Neuronal stem cell (in vitro differentiated cells): ENCODE results near the gene EMP3.
"Not testable (repeated sequence)": the region's sequence is repeated elsewhere in the genome, so short reads cannot be mapped to it uniquely, and the experiment has no call there.

Experiments
- DNase-seq: peaks from one replicate; pipeline ENCODE4 v3.0.0-alpha.2; 2013; ENCODE audit warnings: low spot score
- H2AFZ ChIP-seq: one replicate; pipeline ENCODE4 v1.6.1; 2013; ENCODE audit warnings: mild to moderate bottlenecking, low read length, inconsistent platforms
- H2AK5ac ChIP-seq: 2 replicates; pipeline ENCODE4 v1.6.1; 2013; ENCODE audit warnings: low read depth, mild to moderate bottlenecking, inconsistent platforms, low read length, moderate library complexity, mixed read lengths
- H2BK120ac ChIP-seq: 2 replicates; pipeline ENCODE4 v1.6.1; 2013; ENCODE audit warnings: low read depth, mild to moderate bottlenecking, inconsistent platforms, low read length, moderate library complexity, mixed read lengths
- H2BK12ac ChIP-seq: one replicate; pipeline ENCODE4 v1.6.1; 2013; ENCODE audit warnings: low read length, inconsistent platforms
- H2BK15ac ChIP-seq: 2 replicates; pipeline ENCODE4 v1.6.1; 2013; ENCODE audit warnings: mild to moderate bottlenecking, low read length, inconsistent platforms, mixed read lengths
- H2BK5ac ChIP-seq: one replicate; pipeline ENCODE4 v1.6.1; 2013; ENCODE audit warnings: inconsistent platforms, mild to moderate bottlenecking, low read length, moderate library complexity
- H3K14ac ChIP-seq: one replicate; pipeline ENCODE4 v1.6.1; 2013; ENCODE audit warnings: low read length, inconsistent platforms
- H3K18ac ChIP-seq: 2 replicates; pipeline ENCODE4 v1.6.1; 2013; ENCODE audit warnings: low read length, inconsistent platforms
- H3K23ac ChIP-seq: 2 replicates; pipeline ENCODE4 v1.6.1; 2013; ENCODE audit warnings: low read depth, mild to moderate bottlenecking, mixed read lengths, low read length, inconsistent platforms; ENCODE audit not compliant: poor library complexity
- H3K27ac ChIP-seq: replicated peaks from 3 replicates; pipeline ENCODE4 v1.5.1; 2013; ENCODE audit warnings: low read length, inconsistent platforms
- H3K27me3 ChIP-seq, 3 experiments: 2 replicates each; pipeline ENCODE4 v1.6.1; 2013; ENCODE audit warnings: low read length in 3 of 3, mild to moderate bottlenecking in 2 of 3, inconsistent platforms in 1 of 3, low read depth in 1 of 3, mixed read lengths in 1 of 3, moderate library complexity in 1 of 3; ENCODE audit not compliant: control insufficient read depth in 3 of 3, insufficient read depth in 3 of 3
- H3K36me3 ChIP-seq, 2 donors: replicated peaks in 1 of 2; 2 replicates each; pipeline ENCODE4 v1.6.1; 2013; ENCODE audit warnings: low read length in 2 of 2; ENCODE audit not compliant: control insufficient read depth in 2 of 2, insufficient read depth in 2 of 2
- H3K4ac ChIP-seq: 2 replicates; pipeline ENCODE4 v1.6.1; 2013; ENCODE audit warnings: inconsistent platforms, mild to moderate bottlenecking, low read length, moderate library complexity
- H3K4me1 ChIP-seq, 2 donors: 1 replicate in 1 of 2; 2 replicates in 1 of 2; pipeline ENCODE4 v1.6.1; 2013; ENCODE audit warnings: low read length in 2 of 2, low read depth in 1 of 2; ENCODE audit not compliant: control insufficient read depth in 2 of 2, insufficient read depth in 1 of 2
- H3K4me2 ChIP-seq: one replicate; pipeline ENCODE4 v1.6.1; 2013; ENCODE audit warnings: mild to moderate bottlenecking, low read length, inconsistent platforms; ENCODE audit not compliant: insufficient read depth, poor library complexity, severe bottlenecking
- H3K4me3 ChIP-seq, 2 donors: 2 replicates each; pipeline ENCODE4 v1.5.1; 2013; ENCODE audit warnings: low read length in 2 of 2, mild to moderate bottlenecking in 2 of 2, inconsistent platforms in 1 of 2, moderate library complexity in 1 of 2
- H3K79me1 ChIP-seq: one replicate; pipeline ENCODE4 v1.6.1; 2013; ENCODE audit warnings: low read depth, mild to moderate bottlenecking, inconsistent platforms, low read length, moderate library complexity
- H3K9ac ChIP-seq: one replicate; pipeline ENCODE4 v1.6.1; 2013; ENCODE audit warnings: mild to moderate bottlenecking, low read depth, low read length, inconsistent platforms; ENCODE audit not compliant: poor library complexity
- H3K9me3 ChIP-seq, 2 donors: replicated peaks in 1 of 2; 2 replicates each; pipeline versions ENCODE3 to v1.6.1; 2013; ENCODE audit warnings: low read length in 2 of 2, mild to moderate bottlenecking in 2 of 2, inconsistent platforms in 1 of 2, low read depth in 1 of 2, mixed read lengths in 1 of 2, moderate library complexity in 1 of 2; ENCODE audit not compliant: control insufficient read depth in 2 of 2, insufficient read depth in 1 of 2
- H4K8ac ChIP-seq: one replicate; pipeline ENCODE4 v1.6.1; 2013; ENCODE audit warnings: low read depth, mild to moderate bottlenecking, inconsistent platforms, low read length, moderate library complexity
- H4K91ac ChIP-seq: one replicate; pipeline ENCODE4 v1.6.1; 2013; ENCODE audit warnings: low read length, low read depth, mild to moderate bottlenecking, inconsistent platforms; ENCODE audit not compliant: poor library complexity
- WGBS, 2 donors: extraction: QIAGEN DNeasy Blood & Tissue Kit; methylation state at CpG; one replicate each; pipeline ENCODE4 v1.1.7; 2013; ENCODE audit warnings: missing lambda C conversion rate in 2 of 2, mixed read lengths in 1 of 2; ENCODE audit not compliant: insufficient read length in 2 of 2, insufficient replicate concordance in 1 of 2; ENCODE audit errors: extremely low coverage in 2 of 2; 5-methylcytosine and 5-hydroxymethylcytosine counted together

The EMP3 gene

GRCh38 chr19:48308631-48309586, 16.4 kb upstream of the EMP3 start:
- Histone ChIP-seq H4K8ac (peak overlapping the region; percentile 86), H2BK120ac (no peak overlapping the region), H3K14ac (no peak overlapping the region), H2BK15ac (no peak overlapping the region), H3K27me3 (peaks cover 0 to 6% (median 0%) of the 10 kb centered on the region in 3 experiments), H3K4me3 (no peak overlapping the region), H3K36me3 (no peaks in the 10 kb centered on the region), H3K79me1 (no peaks in the 10 kb centered on the region), H3K9me3 (no peaks in the 10 kb centered on the region), H2BK5ac (no peak overlapping the region), H4K91ac (peak overlapping the region; percentile 3), H3K4me2 (peak overlapping the region; percentile 39), H3K27ac (no peak overlapping the region), H3K4me1 (peaks cover 2 to 5% of the 10 kb centered on the region in 2 donors), H3K9ac (peak overlapping the region; percentile 10), H2BK12ac (peak overlapping the region; percentile 69), H2AFZ (peak overlapping the region; percentile 83), H3K4ac (peak overlapping the region; percentile 17), H3K23ac (peak overlapping the region; percentile 73), H2AK5ac (peak overlapping the region; percentile 94), H3K18ac (peak overlapping the region; percentile 92)
- WGBS, 2 donors, result no CpG with 5 or more reads among the region's 22 CpGs
- no peak for DNase-seq

DNA sequence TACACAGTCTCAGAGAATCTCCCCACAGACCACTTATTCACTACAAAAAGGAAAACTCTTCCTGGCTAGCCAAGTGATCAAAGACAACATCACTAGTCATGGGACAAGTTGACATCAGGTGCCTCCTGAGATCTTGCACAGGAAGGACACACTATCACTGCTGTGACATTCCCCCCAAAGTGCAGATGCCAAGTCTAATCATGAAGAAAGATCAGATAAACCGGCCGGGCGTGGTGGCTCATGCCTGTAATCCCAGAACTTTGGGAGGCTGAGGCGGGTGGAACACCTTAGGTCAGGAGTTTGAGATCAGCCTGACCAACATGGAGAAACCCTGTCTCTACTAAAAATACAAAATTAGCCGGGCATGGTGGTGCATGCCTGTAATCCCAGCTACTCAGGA, 15.6 kb upstream of the EMP3 start:
- H4K91ac ChIP-seq, H3K14ac ChIP-seq, H2AK5ac ChIP-seq, H4K8ac ChIP-seq, H2BK15ac ChIP-seq, H3K4ac ChIP-seq, H3K79me1 ChIP-seq, DNase-seq, H2BK12ac ChIP-seq, H2AFZ ChIP-seq, H2BK5ac ChIP-seq, H3K27ac ChIP-seq, H3K4me2 ChIP-seq, H2BK120ac ChIP-seq, H3K9me3 ChIP-seq, H3K18ac ChIP-seq, H3K4me3 ChIP-seq, H3K23ac ChIP-seq, H3K4me1 ChIP-seq, H3K9ac ChIP-seq, H3K36me3 ChIP-seq, H3K27me3 ChIP-seq: not testable (repeated sequence)
- WGBS, 2 donors, result no CpG with 5 or more reads among the region's 5 CpGs

GRCh38 chr19:48310227-48310626, 15.1 kb upstream of the EMP3 start:
- WGBS, 2 donors, result no CpG with 5 or more reads among the region's 7 CpGs
- H3K9me3 ChIP-seq, result no peaks in the 10 kb centered on the region
- H3K23ac ChIP-seq, result no peak overlapping the region
- no peak overlapping the region for H2BK120ac ChIP-seq
- no peak overlapping the region for H2AK5ac ChIP-seq
- no peak overlapping the region for H4K8ac ChIP-seq
- H3K4ac ChIP-seq, result no peak overlapping the region
- no peak for DNase-seq
- H2BK15ac ChIP-seq, result no peak overlapping the region
- H2AFZ ChIP-seq, result no peak overlapping the region
- no peak overlapping the region for H3K14ac ChIP-seq
- H3K4me3 ChIP-seq, result no peak overlapping the region
- no peak overlapping the region for H3K4me2 ChIP-seq
- H3K4me1 ChIP-seq, result peaks cover 2 to 5% of the 10 kb centered on the region in 2 donors
- H3K79me1 ChIP-seq, result no peaks in the 10 kb centered on the region
- no peaks in the 10 kb centered on the region for H3K36me3 ChIP-seq
- peaks cover 0 to 6% (median 0%) of the 10 kb centered on the region in 3 experiments for H3K27me3 ChIP-seq
- no peak overlapping the region for H3K27ac ChIP-seq
- H2BK12ac ChIP-seq, result no peak overlapping the region
- H3K9ac ChIP-seq, result no peak overlapping the region
- H2BK5ac ChIP-seq, result no peak overlapping the region
- H3K18ac ChIP-seq, result no peak overlapping the region
- H4K91ac ChIP-seq, result no peak overlapping the region

DNA sequence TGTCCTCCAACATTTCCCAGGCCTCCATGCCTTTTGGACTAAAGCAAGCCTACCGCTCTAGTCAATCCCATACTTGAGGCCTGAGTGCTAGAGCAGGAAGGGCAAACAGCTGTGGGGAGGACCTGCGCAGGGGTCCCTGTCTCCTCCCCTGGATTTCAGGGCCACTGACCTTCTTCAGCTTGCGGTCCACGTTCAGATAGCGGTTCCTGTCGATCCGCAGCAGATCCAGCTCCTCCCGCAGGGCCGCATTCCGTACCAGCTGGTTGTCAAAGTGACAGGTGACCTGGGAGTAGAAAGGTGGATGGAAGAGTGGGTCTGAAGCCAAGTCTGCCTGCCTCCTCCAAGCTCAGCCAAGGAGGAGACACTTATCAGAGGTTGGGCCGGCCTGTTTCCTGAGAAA, 14.0 kb upstream of the EMP3 start:
- H3K18ac ChIP-seq, result no peak overlapping the region
- no peak overlapping the region for H3K4me3 ChIP-seq
- peaks cover 2 to 5% of the 10 kb centered on the region in 2 donors for H3K4me1 ChIP-seq
- no peaks in the 10 kb centered on the region for H3K79me1 ChIP-seq
- no peak overlapping the region for H2BK12ac ChIP-seq
- H3K9ac ChIP-seq, result no peak overlapping the region
- H2AFZ ChIP-seq, result no peak overlapping the region
- no peak overlapping the region for H3K23ac ChIP-seq
- H3K4ac ChIP-seq, result no peak overlapping the region
- no peak overlapping the region for H2BK120ac ChIP-seq
- no peak overlapping the region for H4K8ac ChIP-seq
- H2BK15ac ChIP-seq, result no peak overlapping the region
- H4K91ac ChIP-seq, result no peak overlapping the region
- H3K27me3 ChIP-seq, result peaks cover 0 to 6% (median 0%) of the 10 kb centered on the region in 3 experiments
- H3K9me3 ChIP-seq, result no peaks in the 10 kb centered on the region
- WGBS, 2 donors, result no CpG with 5 or more reads among the region's 11 CpGs
- H2AK5ac ChIP-seq, result no peak overlapping the region
- peak overlapping the region; percentile 15 for H2BK5ac ChIP-seq
- no peak for DNase-seq
- H3K14ac ChIP-seq, result no peak overlapping the region
- H3K27ac ChIP-seq, result no peak overlapping the region
- H3K4me2 ChIP-seq, result no peak overlapping the region
- no peaks in the 10 kb centered on the region for H3K36me3 ChIP-seq
